Body of pancreas (tissue), 4 donors: Measurements from ENCODE around the gene PDK4. TPM values are rescaled to one million over a fixed set of nuclear protein-coding genes. Genes with fewer than 3 reads are reported as not detected.
"Not testable (repeated sequence)": the region's sequence is repeated elsewhere in the genome, so short reads cannot be mapped to it uniquely, and the experiment has no call there.

Experiments
- ATAC-seq: fragments of 150-250 bp; one replicate; pipeline ENCODE4 v1.9.1; 2016
- DNase-seq, 4 donors: peaks; one replicate each; pipeline ENCODE4 v3.0.0-alpha.2; 2019
- H3K27ac ChIP-seq, 4 donors: fragments of 200-600 bp; sonication (generic); 1 replicate in 3 of 4; 2 replicates in 1 of 4; pipeline versions ENCODE4 v1.5.1 to v1.6.1; 2016 to 2019; ENCODE audit warnings: mild to moderate bottlenecking in 1 of 4, mixed read lengths in 1 of 4, moderate library complexity in 1 of 4
- H3K27me3 ChIP-seq, 2 donors: fragments of 200-600 bp; sonication (generic); one replicate each; pipeline ENCODE4 v1.6.0; 2016; ENCODE audit warnings: mild to moderate bottlenecking in 1 of 2
- H3K36me3 ChIP-seq, 2 donors: fragments of 200-600 bp; sonication (generic); replicated peaks in 1 of 2; 2 replicates each; pipeline ENCODE4 v1.5.1; 2016; ENCODE audit warnings: low read depth in 2 of 2; ENCODE audit not compliant: insufficient read depth in 1 of 2
- H3K4me1 ChIP-seq: fragments of 200-600 bp; sonication (generic); one replicate; pipeline ENCODE4 v1.6.0; 2016
- H3K4me3 ChIP-seq, 2 donors: fragments of 200-600 bp; sonication (generic); 1 replicate in 1 of 2; 2 replicates in 1 of 2; pipeline ENCODE4 v1.5.1; 2016 to 2019
- H3K9me3 ChIP-seq, 3 donors: fragments of 200-600 bp; sonication (generic); 1 replicate in 2 of 3; 2 replicates in 1 of 3; pipeline ENCODE4 v1.5.1; 2016
- POLR2A ChIP-seq, 3 donors: fragments of 450-650 bp; IDR thresholded peaks; one replicate each; pipeline ENCODE4 v1.6.1; 2016; ENCODE audit warnings: antibody characterized with exemption in 3 of 3, mild to moderate bottlenecking in 2 of 3
- WGBS, 2 donors: methylation state at CpG; one replicate each; pipeline ENCODE4 v1.1.5; 2017; 5-methylcytosine and 5-hydroxymethylcytosine counted together
- intact Hi-C: fragments of 100-400 bp; cut with DNase I; formaldehyde crosslinking; loops from one replicate; pipeline ENCODE4 v1.15.1; 2023
- total RNA-seq, 2 donors: library from RNA; depleted of rRNA; stranded (reverse); fragments of >200 nt; gene quantifications; one replicate each; pipeline ENCODE4 v1.1.0, GENCODE V29; 2016
- TF ChIP-seq, protein P1 (sequence below), 7 experiments: fragments of 450-650 bp in 4 of 7; fragments of 200-600 bp in 3 of 7; sonication (generic) in 3 of 7; IDR thresholded peaks; one replicate each; pipeline ENCODE4 v1.5.1; 2016 to 2019; ENCODE audit warnings: antibody characterized with exemption in 7 of 7

The PDK4 gene
- total RNA-seq, 2 donors from 2014 or later: 234 to 308 TPM

DNA sequence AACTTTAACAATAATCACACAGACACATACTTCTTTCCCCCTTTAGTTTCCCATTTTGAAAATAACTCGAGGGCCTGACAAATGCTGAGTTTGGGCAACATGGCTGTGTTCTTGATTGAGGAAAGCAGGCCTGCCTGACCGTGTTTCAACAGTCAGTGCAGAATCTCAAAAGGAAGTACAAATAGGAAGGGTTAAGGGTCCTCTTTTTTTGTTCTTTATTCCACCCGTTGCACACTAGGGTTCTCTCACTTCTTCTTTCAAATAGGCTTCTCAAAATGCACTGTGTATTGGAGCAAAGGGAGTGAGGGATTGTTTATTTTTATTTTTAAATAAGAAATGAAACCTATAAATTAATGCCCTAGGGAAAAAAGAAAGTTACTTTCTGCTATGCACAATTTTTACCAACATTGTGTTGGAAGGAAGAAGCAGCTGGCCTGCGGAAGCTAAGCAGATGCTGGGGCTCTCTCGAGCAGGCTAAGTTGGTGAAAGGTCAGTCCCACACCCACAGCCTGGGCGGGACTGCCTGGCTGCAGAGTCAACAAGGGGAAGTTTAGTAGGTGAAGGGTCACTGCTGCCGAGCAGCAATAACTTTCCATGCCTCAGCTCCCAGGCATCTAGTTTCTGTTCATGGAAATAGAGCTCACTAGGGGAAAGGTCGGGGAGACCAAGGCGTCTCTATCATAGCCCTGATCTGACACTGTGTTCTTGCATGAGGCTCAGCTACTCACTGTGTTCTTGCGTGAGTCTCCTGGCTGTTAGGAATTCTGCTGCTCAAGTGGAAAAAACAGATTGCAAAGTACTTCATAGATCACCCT lies 12.2 kb upstream of the PDK4 start:
- TF ChIP-seq, protein P1, sequence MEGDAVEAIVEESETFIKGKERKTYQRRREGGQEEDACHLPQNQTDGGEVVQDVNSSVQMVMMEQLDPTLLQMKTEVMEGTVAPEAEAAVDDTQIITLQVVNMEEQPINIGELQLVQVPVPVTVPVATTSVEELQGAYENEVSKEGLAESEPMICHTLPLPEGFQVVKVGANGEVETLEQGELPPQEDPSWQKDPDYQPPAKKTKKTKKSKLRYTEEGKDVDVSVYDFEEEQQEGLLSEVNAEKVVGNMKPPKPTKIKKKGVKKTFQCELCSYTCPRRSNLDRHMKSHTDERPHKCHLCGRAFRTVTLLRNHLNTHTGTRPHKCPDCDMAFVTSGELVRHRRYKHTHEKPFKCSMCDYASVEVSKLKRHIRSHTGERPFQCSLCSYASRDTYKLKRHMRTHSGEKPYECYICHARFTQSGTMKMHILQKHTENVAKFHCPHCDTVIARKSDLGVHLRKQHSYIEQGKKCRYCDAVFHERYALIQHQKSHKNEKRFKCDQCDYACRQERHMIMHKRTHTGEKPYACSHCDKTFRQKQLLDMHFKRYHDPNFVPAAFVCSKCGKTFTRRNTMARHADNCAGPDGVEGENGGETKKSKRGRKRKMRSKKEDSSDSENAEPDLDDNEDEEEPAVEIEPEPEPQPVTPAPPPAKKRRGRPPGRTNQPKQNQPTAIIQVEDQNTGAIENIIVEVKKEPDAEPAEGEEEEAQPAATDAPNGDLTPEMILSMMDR (IDR thresholded peaks at IDR 0.05): no peak
- peak; percentile 52 to 81 (median 80) for TF ChIP-seq POLR2A (IDR thresholded peaks at IDR 0.05)
- Histone ChIP-seq H3K4me3 (no peak overlapping the region), H3K27ac (peak overlapping the region; percentile 89 to 98 (median 95)), H3K4me1 (peaks cover 68% of the 10 kb centered on the region), H3K27me3 (no peaks in the 10 kb centered on the region), H3K9me3 (no peaks in the 10 kb centered on the region), H3K36me3 (no peaks in the 10 kb centered on the region)
- ATAC-seq (peak; percentile 97), DNase-seq (peak; percentile 93 to 98 (median 96))
- intact Hi-C loops: no loop called here
- WGBS, 2 donors: 3% methylated on average over 10 of the region's 10 CpGs

DNA sequence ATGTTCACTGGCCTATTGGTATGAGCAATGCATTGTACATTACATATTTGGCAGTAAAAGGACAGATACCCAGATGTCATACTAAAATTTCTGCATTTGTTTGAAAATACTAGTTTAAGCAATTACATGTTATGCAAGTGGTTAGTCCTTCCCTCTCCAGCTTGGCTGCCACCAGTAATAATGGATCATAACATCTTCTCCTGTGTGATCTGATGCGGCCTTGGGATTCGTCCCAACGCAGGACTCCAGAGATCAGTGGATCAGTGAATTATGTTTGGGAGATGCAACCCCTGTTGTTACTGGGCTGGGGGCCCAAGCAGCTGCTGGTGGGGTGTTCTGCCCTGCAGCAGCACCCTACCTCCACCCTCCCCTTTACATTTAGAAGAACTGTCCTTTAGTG lies 11.2 kb upstream of the PDK4 start:
- WGBS, 2 donors: 58 to 62% methylated on average over 3 of the region's 3 CpGs
- no peak for ATAC-seq
- Histone ChIP-seq H3K27ac (peak overlapping the region; percentile 85 to 98 (median 95)), H3K4me3 (no peak overlapping the region), H3K27me3 (no peaks in the 10 kb centered on the region), H3K4me1 (peaks cover 62% of the 10 kb centered on the region), H3K36me3 (no peaks in the 10 kb centered on the region), H3K9me3 (no peaks in the 10 kb centered on the region)
- no peak for DNase-seq
- intact Hi-C loops: no loop called here
- TF ChIP-seq, protein P1 (IDR thresholded peaks at IDR 0.05): no peak
- TF ChIP-seq POLR2A (IDR thresholded peaks at IDR 0.05): no peak

DNA sequence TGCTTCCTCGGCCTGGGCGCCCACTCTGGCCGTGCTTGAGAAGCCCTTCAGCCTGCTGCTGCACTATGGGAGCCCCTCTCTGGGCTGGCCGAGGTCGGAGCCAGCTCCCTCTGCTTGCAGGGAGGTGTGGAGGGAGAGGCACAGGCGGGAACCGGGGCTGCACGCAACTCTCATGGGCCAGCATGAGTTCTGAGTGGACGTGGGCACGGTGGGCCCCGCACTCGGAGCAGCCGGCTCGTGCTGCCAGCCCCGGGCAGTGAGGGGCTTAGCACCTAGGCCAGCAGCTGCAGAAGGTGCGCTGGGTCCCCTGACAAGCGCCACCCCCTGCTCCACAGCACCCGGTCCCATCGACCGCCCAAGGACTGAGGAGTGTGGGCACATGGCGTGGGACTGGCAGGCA lies 9.0 kb upstream of the PDK4 start:
- DNase-seq: no peak
- no peak for ATAC-seq
- no peaks in the 10 kb centered on the region for H3K9me3 ChIP-seq
- no peak overlapping the region for H3K27ac ChIP-seq
- no peak for TF ChIP-seq POLR2A (IDR thresholded peaks at IDR 0.05)
- TF ChIP-seq, protein P1 (IDR thresholded peaks at IDR 0.05): no peak
- no peak overlapping the region for H3K4me3 ChIP-seq
- intact Hi-C loops: no loop called here
- H3K36me3 ChIP-seq: no peaks in the 10 kb centered on the region
- H3K27me3 ChIP-seq: no peaks in the 10 kb centered on the region
- H3K4me1 ChIP-seq: peaks cover 56% of the 10 kb centered on the region
- 95% methylated on average over 20 of the region's 21 CpGs; no CpG with 5 or more reads in 1 of the 2 donors for WGBS, 2 donors

DNA sequence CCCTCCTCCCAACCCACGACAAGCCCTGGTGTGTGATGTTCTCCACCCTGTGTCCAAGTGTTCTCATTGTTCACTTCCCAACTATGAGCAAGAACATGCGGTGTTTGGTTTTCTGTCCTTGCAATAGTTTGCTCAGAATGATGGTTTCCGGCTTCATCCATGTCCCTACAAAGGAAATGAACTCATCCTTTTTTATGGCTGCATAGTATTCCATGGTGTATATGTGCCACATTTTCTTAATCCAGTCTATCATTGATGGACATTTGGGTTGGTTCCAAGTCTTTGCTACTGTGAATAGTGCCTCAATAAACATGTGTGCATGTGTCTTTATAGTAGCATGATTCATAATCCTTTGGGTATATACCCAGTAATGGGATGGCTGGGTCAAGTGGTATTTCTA lies 8.5 kb upstream of the PDK4 start:
- H3K4me1 ChIP-seq: peaks cover 51% of the 10 kb centered on the region
- H3K4me3 ChIP-seq, ATAC-seq, intact Hi-C loops, H3K9me3 ChIP-seq, H3K36me3 ChIP-seq, H3K27ac ChIP-seq, H3K27me3 ChIP-seq, DNase-seq: not testable (repeated sequence)
- WGBS, 2 donors: 96% methylated on average over 3 of the region's 3 CpGs

DNA sequence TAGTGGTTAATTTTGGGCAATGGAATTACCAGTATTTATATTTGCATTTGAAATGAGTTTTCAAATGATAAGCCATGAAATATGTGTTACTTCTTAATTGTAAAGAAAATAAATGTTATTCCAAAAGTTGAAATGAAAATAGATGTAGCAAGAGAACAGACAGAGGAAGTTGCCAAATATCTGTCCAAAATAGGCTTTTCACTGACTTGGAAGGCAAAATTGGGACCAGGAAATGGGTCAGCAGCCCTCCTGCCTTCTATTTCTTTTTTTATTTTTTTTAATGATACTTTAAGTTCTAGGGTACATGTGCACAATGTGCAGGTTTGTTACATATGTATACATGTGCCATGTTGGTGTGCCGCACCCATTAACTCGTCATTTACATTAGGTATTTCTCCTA lies 8.1 kb upstream of the PDK4 start:
- peaks cover 51% of the 10 kb centered on the region for H3K4me1 ChIP-seq
- H3K4me3 ChIP-seq, ATAC-seq, H3K9me3 ChIP-seq, intact Hi-C loops, H3K27ac ChIP-seq, H3K27me3 ChIP-seq, H3K36me3 ChIP-seq, DNase-seq: not testable (repeated sequence)
- WGBS, 2 donors: 94 to 97% methylated on average over 2 of the region's 2 CpGs

DNA sequence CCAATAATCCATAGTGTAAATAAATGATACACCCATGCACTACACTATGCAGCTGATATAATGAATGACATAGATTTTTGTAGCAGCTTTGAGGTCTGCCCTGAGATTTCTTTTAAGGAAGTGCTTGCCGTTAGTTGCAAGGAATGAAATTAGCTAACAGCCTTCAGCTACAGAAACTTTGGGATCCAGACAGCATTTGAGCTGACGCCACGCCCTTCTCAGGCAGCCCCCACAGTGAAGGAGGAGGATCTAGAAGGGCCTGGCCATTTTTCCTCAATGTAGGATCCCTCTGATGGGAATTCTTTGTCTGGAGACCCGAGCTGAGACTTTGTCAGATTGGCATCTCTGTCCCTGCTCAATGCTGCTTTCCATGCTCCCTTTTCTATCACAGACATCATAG lies 6.1 kb upstream of the PDK4 start:
- TF ChIP-seq POLR2A (IDR thresholded peaks at IDR 0.05): no peak
- TF ChIP-seq, protein P1 (IDR thresholded peaks at IDR 0.05): no peak
- ATAC-seq (no peak), DNase-seq (no peak)
- Histone ChIP-seq H3K27ac (no peak overlapping the region), H3K36me3 (no peaks in the 10 kb centered on the region), H3K4me1 (peaks cover 49% of the 10 kb centered on the region), H3K9me3 (no peaks in the 10 kb centered on the region), H3K4me3 (no peak overlapping the region), H3K27me3 (no peaks in the 10 kb centered on the region)
- intact Hi-C loops: no loop called here
- WGBS, 2 donors: 86 to 91% methylated on average over 4 of the region's 4 CpGs
